KMS-11 (cell line): ENCODE results near the gene AGFG2.
"Not testable (repeated sequence)": the region's sequence is repeated elsewhere in the genome, so short reads cannot be mapped to it uniquely, and the experiment has no call there.

Source experiments
- H2AFZ ChIP-seq: fragments of 200-600 bp; sonication (generic); 2 replicates; pipeline ENCODE4 v1.6.1; 2016; ENCODE audit warnings: antibody characterized with exemption, mixed run types, low read depth
- H3K27ac ChIP-seq: fragments of 200-600 bp; sonication (generic); 2 replicates; pipeline ENCODE4 v1.6.1; 2016; ENCODE audit warnings: mild to moderate bottlenecking, mixed run types
- H3K27me3 ChIP-seq: fragments of 200-600 bp; sonication (generic); 2 replicates; pipeline ENCODE4 v1.6.1; 2017; ENCODE audit warnings: mild to moderate bottlenecking, low read depth, mixed run types, moderate library complexity; ENCODE audit not compliant: insufficient read depth
- H3K36me3 ChIP-seq: fragments of 200-600 bp; sonication (generic); 2 replicates; pipeline ENCODE4 v1.6.1; 2017; ENCODE audit warnings: mild to moderate bottlenecking, mixed run types; ENCODE audit not compliant: insufficient read depth
- H3K4me1 ChIP-seq: fragments of 200-600 bp; sonication (generic); 2 replicates; pipeline ENCODE4 v1.6.1; 2016; ENCODE audit warnings: mild to moderate bottlenecking, low read depth, mixed run types; ENCODE audit not compliant: poor library complexity, severe bottlenecking
- H3K4me2 ChIP-seq: fragments of 200-600 bp; sonication (generic); 2 replicates; pipeline ENCODE4 v1.7.0; 2016; ENCODE audit warnings: mild to moderate bottlenecking, mixed run types
- H3K4me3 ChIP-seq: fragments of 200-600 bp; sonication (generic); IDR thresholded peaks from 2 replicates; pipeline ENCODE4 v1.6.1; 2017; ENCODE audit warnings: low read depth, low read length, mixed read lengths; ENCODE audit not compliant: insufficient read depth
- H3K79me2 ChIP-seq: fragments of 200-600 bp; sonication (generic); 2 replicates; pipeline ENCODE4 v1.6.1; 2016; ENCODE audit warnings: low read depth, mixed run types; ENCODE audit not compliant: insufficient read depth
- H3K9ac ChIP-seq: fragments of 200-600 bp; sonication (generic); 2 replicates; pipeline ENCODE4 v1.6.1; 2016; ENCODE audit warnings: mild to moderate bottlenecking, mixed run types
- H4K20me1 ChIP-seq: fragments of 200-600 bp; sonication (generic); 2 replicates; pipeline ENCODE4 v1.6.1; 2016; ENCODE audit warnings: mild to moderate bottlenecking, mixed run types; ENCODE audit not compliant: insufficient read depth
- TF ChIP-seq, protein P1 (sequence below): fragments of 200-600 bp; sonication (generic); conservative IDR thresholded peaks from 2 replicates; pipeline ENCODE4 v1.6.1; 2017; ENCODE audit warnings: low read depth, mild to moderate bottlenecking, antibody characterized with exemption, low read length, moderate library complexity, mixed read lengths

Gene AGFG2

DNA sequence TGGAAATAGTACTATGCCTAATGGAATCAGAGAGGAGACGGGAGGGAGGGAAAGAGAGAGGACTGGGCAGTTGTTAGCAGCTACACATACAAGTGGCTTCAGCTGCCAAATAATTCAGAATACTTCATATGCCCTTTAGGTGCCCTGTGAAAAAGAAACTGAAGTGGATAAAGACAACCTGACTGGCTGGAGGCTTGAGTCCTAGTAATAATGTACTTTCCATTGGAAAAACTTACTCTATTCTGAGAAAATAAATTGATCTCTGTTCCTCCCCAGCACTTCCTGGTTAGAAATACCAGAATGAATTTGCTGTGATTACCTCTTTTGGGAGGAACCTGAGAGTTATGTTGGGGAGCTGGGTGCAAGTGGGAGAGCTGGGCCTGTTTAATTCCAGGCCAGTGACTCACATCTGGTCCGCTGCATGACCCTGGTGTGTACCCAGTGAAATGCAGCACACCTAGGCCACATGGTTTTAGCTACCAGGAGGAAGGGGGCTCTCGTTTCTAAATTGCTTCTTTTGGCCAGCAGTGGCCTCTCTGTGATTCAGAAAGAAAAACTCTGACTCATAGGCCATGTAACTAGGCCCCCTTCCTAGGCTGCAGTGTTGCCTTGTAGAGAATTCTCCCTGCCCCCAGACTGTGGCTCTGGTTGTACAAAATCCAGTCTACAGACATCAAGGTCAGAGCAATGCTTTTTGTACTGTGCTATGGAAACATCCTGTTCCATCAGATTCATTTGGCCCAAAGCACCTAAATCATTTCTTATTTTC is 6.5 kb downstream of the AGFG2 start:
- Histone ChIP-seq H4K20me1 (no peaks in the 10 kb centered on the region), H3K9ac (no peak overlapping the region), H3K27ac (no peak overlapping the region), H3K4me1 (peaks cover 17% of the 10 kb centered on the region), H3K4me2 (no peak overlapping the region), H3K79me2 (no peaks in the 10 kb centered on the region), H3K4me3 (no peak overlapping the region), H3K27me3 (no peaks in the 10 kb centered on the region), H3K36me3 (no peaks in the 10 kb centered on the region), H2AFZ (no peak overlapping the region)
- TF ChIP-seq, protein P1, sequence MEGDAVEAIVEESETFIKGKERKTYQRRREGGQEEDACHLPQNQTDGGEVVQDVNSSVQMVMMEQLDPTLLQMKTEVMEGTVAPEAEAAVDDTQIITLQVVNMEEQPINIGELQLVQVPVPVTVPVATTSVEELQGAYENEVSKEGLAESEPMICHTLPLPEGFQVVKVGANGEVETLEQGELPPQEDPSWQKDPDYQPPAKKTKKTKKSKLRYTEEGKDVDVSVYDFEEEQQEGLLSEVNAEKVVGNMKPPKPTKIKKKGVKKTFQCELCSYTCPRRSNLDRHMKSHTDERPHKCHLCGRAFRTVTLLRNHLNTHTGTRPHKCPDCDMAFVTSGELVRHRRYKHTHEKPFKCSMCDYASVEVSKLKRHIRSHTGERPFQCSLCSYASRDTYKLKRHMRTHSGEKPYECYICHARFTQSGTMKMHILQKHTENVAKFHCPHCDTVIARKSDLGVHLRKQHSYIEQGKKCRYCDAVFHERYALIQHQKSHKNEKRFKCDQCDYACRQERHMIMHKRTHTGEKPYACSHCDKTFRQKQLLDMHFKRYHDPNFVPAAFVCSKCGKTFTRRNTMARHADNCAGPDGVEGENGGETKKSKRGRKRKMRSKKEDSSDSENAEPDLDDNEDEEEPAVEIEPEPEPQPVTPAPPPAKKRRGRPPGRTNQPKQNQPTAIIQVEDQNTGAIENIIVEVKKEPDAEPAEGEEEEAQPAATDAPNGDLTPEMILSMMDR = no peak

DNA sequence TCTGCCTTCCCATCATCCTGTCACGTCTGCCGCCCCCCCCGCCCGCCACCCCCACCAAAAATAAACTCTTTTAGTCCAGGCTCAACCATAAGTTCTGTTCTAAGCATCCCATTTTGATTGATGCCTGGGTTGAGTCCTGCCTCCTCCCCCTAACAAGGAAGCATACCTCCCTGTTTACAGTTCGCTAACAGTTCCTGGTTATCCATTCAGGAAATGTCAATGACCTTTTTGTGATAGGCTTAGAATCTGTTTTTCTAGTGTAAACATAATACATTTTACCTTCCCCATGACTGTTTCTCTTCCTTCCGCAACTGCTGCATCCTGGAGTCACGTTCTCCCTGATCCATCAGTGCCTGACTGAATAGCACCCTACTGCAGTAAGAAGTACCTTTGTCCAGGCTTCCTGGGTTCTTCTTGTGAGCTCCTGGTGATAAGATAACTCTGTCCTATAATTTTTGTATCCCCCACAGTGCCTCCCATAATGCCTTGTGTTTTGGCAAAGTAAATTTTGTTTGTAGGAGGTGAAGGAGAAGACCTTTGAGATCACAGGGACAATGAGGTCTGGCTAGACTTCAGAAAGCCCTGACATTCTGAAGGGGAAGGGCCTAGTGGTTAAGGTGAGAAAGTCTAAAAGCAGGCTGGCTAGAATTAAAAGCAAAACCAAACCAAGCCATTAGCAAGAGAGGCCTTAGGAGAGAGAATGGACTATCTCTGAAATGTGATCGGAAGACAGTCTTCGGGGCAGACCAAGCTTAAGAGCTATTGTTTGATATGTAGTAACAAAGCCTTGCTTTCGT is 7.3 kb downstream of the AGFG2 start:
- Histone ChIP-seq H2AFZ (no peak overlapping the region), H3K36me3 (no peaks in the 10 kb centered on the region), H3K9ac (no peak overlapping the region), H4K20me1 (no peaks in the 10 kb centered on the region), H3K4me2 (no peak overlapping the region), H3K27ac (no peak overlapping the region), H3K79me2 (no peaks in the 10 kb centered on the region), H3K27me3 (no peaks in the 10 kb centered on the region), H3K4me1 (peaks cover 17% of the 10 kb centered on the region), H3K4me3 (no peak overlapping the region)
- TF ChIP-seq, protein P1 = no peak

DNA sequence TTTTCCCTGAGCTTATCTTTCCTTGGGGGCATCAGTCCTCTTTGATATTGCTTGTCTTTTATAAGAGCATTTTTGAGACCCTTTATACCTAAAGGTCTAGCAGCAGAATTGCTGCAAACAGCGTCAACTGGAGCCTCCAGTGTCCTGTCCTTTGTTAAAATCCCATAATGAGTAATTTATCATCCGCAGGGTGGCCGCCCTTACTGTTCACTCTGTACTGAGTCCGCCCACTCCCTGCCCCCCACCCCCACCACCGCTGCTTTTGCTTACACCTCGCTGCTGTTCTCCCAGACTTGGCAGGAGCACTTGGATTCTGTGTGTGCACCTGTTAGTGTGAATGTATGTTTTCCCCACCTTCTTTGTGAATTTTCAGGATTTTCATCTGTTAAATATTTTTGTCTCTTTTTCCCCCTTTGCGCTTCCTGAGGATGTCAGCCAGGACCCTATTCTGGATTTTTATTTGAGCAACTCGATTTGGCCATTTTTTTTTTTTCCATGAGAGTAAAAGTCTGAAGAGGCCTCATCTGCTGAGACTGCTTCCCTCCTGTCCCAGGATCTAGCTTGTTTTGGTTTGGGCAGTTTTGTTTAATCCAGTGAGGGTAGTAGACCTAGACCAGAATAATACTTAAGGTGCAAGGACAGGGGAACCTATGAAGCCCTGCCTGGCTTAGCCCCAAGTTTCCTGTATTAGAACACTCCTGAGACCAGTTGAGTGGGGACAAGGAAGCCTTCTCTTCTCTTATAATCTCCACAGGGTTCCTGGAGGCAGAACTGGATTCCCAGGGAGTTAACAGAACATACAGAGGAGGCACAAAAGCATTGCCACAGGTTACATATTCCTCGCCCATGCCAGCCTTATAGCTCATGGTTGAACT is 8.2 kb downstream of the AGFG2 start:
- H3K9ac ChIP-seq = no peak overlapping the region
- TF ChIP-seq, protein P1 = no peak
- H3K36me3 ChIP-seq = no peaks in the 10 kb centered on the region
- no peaks in the 10 kb centered on the region for H3K27me3 ChIP-seq
- H2AFZ ChIP-seq = no peak overlapping the region
- peaks cover 17% of the 10 kb centered on the region for H3K4me1 ChIP-seq
- no peak overlapping the region for H3K27ac ChIP-seq
- H3K4me2 ChIP-seq = no peak overlapping the region
- H3K4me3 ChIP-seq = no peak overlapping the region
- no peaks in the 10 kb centered on the region for H4K20me1 ChIP-seq
- no peaks in the 10 kb centered on the region for H3K79me2 ChIP-seq

DNA sequence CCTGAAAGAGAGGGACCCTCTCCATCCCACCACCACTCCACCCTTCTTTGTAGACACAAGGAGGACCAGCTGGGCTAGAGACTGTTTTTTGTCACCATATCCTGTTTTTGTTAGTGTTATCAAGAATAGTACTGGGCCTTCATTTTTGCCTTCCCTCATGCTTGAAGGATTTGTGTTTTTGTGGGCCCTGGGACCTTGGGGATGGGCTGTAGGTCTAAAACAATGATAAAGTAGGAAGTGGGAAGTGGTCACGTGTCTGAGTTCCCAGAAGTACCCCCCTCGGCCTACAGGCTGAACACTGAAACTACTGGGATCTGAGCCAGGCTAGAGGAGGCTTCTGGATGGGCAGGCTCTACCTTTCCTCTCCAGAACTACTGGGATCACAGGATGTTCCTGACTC is 8.9 kb downstream of the AGFG2 start:
- H3K9ac ChIP-seq = no peak overlapping the region
- H3K36me3 ChIP-seq = no peaks in the 10 kb centered on the region
- peaks cover 17% of the 10 kb centered on the region for H3K4me1 ChIP-seq
- H3K27me3 ChIP-seq = no peaks in the 10 kb centered on the region
- H3K4me2 ChIP-seq = no peak overlapping the region
- TF ChIP-seq, protein P1 = no peak
- H3K4me3 ChIP-seq = no peak overlapping the region
- no peak overlapping the region for H3K27ac ChIP-seq
- H4K20me1 ChIP-seq = no peaks in the 10 kb centered on the region
- H3K79me2 ChIP-seq = no peaks in the 10 kb centered on the region
- no peak overlapping the region for H2AFZ ChIP-seq

DNA sequence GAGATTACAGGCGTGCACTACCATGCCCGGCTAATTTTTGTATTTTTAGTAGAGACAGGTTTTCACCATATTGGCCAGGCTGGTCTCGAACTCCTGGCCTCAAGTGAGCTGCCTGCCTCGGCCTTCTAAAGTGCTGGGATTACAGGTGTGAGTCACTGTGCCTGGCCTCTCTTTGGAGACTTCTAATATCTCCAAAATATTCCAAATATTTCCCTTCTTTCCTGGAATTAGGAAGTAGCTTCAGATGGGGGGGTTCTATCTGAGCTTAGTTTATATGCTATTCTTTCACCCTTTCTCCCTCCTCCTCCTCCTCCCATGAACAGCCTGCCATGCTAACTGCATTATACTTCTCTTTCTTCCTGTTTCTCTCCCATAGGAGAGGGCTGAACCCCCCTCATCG is 9.4 kb downstream of the AGFG2 start:
- H3K4me3 ChIP-seq, H3K36me3 ChIP-seq, H2AFZ ChIP-seq, H4K20me1 ChIP-seq, H3K27me3 ChIP-seq, H3K27ac ChIP-seq, H3K9ac ChIP-seq, H3K4me2 ChIP-seq, H3K79me2 ChIP-seq: not testable (repeated sequence)
- H3K4me1 ChIP-seq = peaks cover 17% of the 10 kb centered on the region
